GM21528 (cell line): ENCODE results near the gene SLC39A9.
"Not testable (repeated sequence)": the region's sequence is repeated elsewhere in the genome, so short reads cannot be mapped to it uniquely, and the experiment has no call there.

Experiments used
- ATAC-seq: cut with Tn5 transposase; IDR thresholded peaks from one replicate; pipeline ENCODE4 v1.9.1; 2021; ENCODE audit warnings: mild to moderate bottlenecking, moderate library complexity; ENCODE audit not compliant: unreplicated experiment, low FRiP score

SLC39A9 gene

GRCh38 chr14:69366761-69367160 lies 31.7 kb upstream of the SLC39A9 start:
- ATAC-seq: no peak

- no peak for ATAC-seq
These were observed 30.1 kb upstream of the SLC39A9 start for GRCh38 chr14:69368381-69368780.

GRCh38 chr14:69370061-69370460 lies 28.4 kb upstream of the SLC39A9 start:
- no peak for ATAC-seq

- ATAC-seq: no peak
These were observed 26.3 kb upstream of the SLC39A9 start for GRCh38 chr14:69372146-69372545.

GRCh38 chr14:69373104-69373503 lies 25.4 kb upstream of the SLC39A9 start:
- no peak for ATAC-seq

- ATAC-seq: no peak
These were observed 24.3 kb upstream of the SLC39A9 start for GRCh38 chr14:69374235-69374634.

GRCh38 chr14:69375182-69375581 lies 23.3 kb upstream of the SLC39A9 start:
- no peak for ATAC-seq

GRCh38 chr14:69375722-69376121 lies 22.8 kb upstream of the SLC39A9 start:
- ATAC-seq: no peak

GRCh38 chr14:69376439-69376838 lies 22.1 kb upstream of the SLC39A9 start:
- ATAC-seq: no peak

GRCh38 chr14:69378274-69378673 lies 20.2 kb upstream of the SLC39A9 start:
- no peak for ATAC-seq

GRCh38 chr14:69387311-69387710 lies 11.2 kb upstream of the SLC39A9 start:
- ATAC-seq: no peak

- ATAC-seq: not testable (repeated sequence)
These were observed 7.1 kb upstream of the SLC39A9 start for GRCh38 chr14:69391400-69391799.

- ATAC-seq: no peak
These were observed 6.0 kb upstream of the SLC39A9 start for GRCh38 chr14:69392481-69392880.

- no peak for ATAC-seq
These were observed 2.6 kb upstream of the SLC39A9 start for GRCh38 chr14:69395929-69396328.

GRCh38 chr14:69398818-69399210 lies 322 bp downstream of the SLC39A9 start:
- ATAC-seq: no peak

GRCh38 chr14:69399750-69400149 lies 1.3 kb downstream of the SLC39A9 start:
- no peak for ATAC-seq

GRCh38 chr14:69400154-69400553 lies 1.7 kb downstream of the SLC39A9 start:
- no peak for ATAC-seq

GRCh38 chr14:69401841-69402240 lies 3.3 kb downstream of the SLC39A9 start:
- no peak for ATAC-seq

- no peak for ATAC-seq
These were observed 6.0 kb downstream of the SLC39A9 start for GRCh38 chr14:69404478-69404877.

- ATAC-seq: no peak
These were observed 6.4 kb downstream of the SLC39A9 start for GRCh38 chr14:69404883-69405282.

- ATAC-seq: no peak
These were observed 7.3 kb downstream of the SLC39A9 start for GRCh38 chr14:69405762-69406161.

- ATAC-seq: no peak
These were observed 10.0 kb downstream of the SLC39A9 start for GRCh38 chr14:69408331-69408960.

- no peak for ATAC-seq
These were observed 15.0 kb downstream of the SLC39A9 start for GRCh38 chr14:69413483-69413882.
